Anterior cingulate cortex (tissue), 58 donors: ENCODE data around the gene MYRF.

Source experiments
- DNase-seq, 58 donors: peaks; one replicate each; lab custom pipeline; 2025; lab: John Stamatoyannopoulos, UW

Gene MYRF

DNA sequence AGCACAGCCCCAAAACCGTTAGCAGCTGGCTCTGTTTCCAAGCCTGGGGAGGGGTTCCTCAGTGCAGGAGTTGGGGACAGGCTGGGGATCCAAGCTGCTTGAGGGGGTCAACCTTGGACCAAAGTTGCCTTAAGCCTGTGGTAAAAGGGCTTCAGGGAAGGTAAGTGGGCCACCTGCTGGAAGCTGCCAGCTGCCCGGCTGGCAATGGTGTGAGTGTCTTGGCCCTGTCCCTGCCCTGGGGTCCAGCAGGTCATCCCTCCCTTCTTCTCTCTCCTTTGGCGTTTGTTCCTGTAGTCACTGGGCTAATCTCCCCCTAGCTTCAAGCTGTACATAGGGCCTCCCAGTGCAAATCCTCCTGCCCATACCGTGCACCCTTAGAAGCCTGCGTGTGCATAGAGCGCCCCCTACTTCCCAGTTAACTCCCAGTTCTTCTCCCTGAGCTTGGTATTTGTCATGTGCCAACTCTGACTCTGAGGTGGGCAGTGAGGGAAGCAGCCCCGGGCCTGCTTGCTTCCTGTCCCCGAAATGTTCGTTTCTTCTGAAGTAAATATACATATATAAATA, 35.6 kb downstream of the MYRF start:
- peak in 40 of 58 donors; percentile 4 to 80 (median 36) for DNase-seq

DNA sequence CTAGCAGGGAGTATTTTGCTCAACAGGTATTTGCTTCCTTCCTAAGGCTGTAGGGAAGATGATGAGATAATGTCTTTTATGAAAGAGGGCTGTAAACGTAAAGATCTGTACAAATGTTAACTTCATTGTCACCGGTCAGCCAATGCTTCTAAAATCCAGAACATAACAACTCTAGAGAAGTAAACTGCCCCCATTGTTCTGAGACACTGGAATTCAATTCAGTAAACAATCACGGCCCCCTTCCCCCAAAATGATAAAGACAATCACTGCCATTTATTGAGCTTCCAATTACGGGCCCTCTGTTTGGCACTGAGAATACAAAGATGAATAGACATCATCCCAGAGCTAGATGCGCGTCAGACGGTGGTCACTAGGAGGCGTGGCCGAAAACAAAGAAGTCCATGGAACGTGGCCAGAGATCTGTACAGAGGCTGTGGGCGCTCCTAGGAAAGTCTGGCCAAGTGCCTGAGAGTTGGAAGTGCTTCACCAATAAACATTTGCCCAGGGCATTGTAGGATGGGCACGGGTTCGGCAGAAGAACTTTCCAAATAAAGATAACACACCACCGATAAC, 39.4 kb downstream of the MYRF start:
- DNase-seq = peak in 54 of 58 donors; percentile 41 to 92 (median 76)

DNA sequence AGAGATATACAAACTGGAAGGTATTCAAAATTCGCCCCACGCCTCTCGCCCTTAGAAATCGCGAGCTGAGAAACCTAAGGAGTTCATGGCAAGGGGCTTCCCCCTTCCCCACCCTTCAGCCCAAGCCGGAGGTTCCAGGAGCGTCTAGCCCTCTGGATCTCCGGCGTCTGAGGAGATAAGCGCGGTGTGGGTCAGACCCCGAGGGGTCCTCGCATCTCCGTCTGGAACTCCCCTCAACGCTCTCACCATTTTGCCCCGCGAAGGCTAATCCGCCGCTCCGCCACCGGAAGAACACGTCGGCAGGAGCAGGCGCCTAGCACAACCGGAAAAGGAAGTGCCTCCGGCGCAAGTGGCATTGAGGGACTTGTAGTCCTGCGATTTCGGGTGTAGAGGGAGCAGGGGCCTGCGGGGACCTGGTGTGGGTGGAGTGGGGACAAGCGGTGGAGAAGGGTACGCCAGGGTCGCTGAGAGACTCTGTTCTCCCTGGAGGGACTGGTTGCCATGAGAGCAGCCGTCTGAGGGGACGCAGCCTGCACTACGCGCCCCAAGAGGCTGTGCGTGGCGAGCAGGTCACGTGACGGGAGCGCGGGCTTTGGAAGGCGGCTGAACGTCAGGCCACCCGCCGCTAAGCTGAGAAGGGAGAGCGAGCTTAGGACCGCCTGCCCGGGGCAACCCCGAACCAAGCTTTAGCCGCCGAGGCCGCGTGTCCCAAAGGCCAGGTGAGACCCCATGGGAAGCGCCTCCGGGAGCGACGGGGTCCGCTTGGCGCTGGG, 40.1 kb downstream of the MYRF start, which contains the start of the genes FEN1 and TMEM258:
Gene FEN1 (plus strand): TSS at position 602 of the 773 bp plus-strand sequence. CDS start 2,451 bp downstream, outside the sequence.
Gene TMEM258 (minus strand): TSS at position 290 of the 773 bp plus-strand sequence. CDS start 41 bp downstream, at position 249.
- DNase-seq = peak; percentile 65 to 100 (median 94)

DNA sequence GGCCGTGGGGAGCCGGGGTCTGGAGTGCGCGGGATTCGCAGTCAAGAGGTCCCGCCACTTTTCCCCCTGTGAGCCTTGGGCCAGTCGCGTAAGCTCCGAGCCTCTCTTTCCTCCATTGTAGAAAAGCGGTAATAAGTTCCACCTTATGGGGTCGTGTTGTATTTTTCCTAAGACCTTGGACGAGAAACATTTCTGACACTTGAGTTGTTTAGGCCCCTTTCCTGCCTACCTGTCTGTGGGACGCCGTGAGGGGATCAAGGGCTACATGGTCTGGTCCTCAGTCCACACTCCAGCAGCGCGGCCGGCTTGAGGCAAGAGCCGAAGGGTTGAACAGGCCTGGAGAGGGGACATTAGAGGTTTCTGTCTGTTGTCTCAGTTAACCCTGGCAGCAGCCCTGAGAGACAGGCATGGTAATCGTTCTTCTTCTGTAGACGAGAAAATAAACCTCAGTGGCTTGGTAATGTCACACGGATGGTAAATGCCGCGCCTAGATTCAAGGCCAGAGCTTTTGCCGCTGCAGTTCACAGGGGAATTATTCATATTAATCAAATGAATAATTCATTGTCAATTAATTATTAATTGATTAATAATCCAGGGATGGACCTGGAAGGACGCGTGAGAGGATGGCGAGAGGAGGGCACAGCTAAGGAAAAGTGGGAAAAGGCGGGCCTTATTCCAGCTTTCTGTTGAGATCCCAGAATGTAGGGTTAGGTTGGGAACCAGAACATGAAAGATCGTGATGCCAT, 40.8 kb downstream of the MYRF start:
- DNase-seq = no peak

DNA sequence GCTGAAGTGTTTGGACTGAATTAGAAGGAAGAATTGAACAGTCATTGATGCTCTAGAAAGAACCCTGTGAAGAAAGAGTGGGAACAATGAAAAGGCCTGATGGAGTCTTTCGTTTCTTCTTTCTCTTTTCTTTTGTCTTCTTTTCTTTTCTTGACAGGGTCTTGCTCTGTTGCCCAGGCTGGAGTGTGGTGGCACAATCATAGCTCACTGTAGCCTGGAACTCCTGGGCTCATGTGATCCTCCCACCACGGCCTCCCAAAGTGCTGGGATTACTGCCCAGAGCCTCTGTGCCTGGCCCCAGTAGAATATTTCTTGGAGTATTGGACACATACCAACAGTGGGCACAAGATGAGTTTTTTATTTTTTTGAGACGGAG, 41.4 kb downstream of the MYRF start:
- no peak for DNase-seq

DNA sequence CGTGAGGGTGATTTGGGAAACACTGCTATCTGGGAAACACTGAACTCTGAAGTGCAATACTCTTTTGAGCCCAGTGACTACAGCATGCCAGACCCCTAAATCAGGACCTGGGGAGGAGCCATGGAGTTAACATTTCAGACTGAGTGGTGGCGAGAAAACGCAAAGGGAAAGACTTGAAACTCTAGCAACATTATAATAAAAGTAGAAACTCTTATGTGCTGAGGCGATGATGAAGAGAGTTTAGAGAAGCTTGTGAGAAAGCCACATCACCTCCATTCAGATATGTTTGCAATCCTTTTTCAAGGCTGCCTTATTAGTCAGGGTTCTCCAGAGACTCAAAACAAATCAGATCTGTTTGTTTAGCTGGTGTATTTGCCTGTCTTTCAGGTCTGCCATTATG, 42.1 kb downstream of the MYRF start:
- no peak for DNase-seq

DNA sequence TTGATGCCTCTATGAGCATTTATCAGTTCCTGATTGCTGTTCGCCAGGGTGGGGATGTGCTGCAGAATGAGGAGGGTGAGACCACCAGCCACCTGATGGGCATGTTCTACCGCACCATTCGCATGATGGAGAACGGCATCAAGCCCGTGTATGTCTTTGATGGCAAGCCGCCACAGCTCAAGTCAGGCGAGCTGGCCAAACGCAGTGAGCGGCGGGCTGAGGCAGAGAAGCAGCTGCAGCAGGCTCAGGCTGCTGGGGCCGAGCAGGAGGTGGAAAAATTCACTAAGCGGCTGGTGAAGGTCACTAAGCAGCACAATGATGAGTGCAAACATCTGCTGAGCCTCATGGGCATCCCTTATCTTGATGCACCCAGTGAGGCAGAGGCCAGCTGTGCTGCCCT, 43.0 kb downstream of the MYRF start:
- DNase-seq = no peak

DNA sequence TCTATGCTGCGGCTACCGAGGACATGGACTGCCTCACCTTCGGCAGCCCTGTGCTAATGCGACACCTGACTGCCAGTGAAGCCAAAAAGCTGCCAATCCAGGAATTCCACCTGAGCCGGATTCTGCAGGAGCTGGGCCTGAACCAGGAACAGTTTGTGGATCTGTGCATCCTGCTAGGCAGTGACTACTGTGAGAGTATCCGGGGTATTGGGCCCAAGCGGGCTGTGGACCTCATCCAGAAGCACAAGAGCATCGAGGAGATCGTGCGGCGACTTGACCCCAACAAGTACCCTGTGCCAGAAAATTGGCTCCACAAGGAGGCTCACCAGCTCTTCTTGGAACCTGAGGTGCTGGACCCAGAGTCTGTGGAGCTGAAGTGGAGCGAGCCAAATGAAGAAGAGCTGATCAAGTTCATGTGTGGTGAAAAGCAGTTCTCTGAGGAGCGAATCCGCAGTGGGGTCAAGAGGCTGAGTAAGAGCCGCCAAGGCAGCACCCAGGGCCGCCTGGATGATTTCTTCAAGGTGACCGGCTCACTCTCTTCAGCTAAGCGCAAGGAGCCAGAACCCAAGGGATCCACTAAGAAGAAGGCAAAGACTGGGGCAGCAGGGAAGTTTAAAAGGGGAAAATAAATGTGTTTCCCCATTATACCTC, 43.6 kb downstream of the MYRF start:
- no peak for DNase-seq

DNA sequence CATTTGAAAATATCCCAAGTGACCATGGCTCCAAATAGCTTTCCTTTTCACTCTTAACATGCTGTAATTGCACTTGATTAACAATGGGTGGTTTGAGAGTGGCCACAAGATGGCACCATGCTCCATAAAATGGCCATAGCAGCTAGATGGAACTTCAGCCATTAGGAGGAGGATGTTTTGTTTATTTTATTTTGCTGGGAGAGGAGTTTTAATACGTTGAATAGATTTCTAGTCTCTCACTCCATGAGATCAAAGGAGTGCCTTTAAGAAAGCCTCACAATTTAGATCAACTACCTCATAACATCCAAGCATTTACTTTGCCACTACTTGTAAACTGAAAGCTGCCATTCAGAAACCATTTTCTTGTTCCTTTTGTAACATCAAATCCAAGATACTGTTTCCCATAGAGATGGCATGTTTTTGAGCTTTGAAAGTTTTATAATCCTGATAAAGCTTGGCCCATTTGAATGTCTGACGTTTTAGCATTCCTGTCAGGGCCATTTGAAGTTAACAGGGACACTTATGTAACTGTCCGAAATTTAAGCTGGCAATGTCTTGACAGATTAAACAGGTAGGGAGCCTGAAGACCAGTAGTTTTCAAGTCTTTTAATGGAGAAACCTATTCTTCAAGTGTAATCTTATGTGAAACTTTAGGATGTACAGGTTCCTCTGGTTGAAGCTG, 45.0 kb downstream of the MYRF start:
- DNase-seq = peak in 50 of 58 donors; percentile 4 to 87 (median 56)

DNA sequence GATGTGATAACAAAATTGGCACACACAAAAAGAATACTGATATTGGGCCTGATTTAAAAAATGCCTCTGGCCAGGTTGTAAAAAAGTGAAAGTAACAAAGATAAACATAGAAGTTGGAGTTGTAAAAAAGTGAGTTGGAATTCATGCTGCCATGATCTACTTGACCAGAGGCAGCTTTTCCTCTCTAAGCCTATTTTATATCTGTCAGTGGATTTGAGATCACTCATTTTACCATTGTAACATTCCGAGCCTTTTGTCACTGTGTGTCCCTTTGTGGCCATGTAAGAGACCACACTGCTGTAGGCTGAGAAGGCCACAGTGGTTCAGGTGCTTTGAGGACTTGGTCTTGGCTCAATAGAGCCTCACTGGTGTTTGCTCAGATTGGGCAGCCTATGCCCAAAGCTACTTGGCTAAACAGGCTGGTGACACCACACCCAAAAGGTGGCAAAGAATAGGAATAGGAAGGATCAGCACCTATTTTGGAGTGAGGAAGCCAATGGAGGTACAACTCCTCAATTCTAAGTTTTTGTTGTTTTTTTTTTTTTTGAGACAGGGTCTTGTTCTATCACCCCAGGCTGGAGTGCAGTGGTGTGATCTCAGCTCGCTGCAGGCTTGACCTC, 47.3 kb downstream of the MYRF start:
- DNase-seq = no peak

DNA sequence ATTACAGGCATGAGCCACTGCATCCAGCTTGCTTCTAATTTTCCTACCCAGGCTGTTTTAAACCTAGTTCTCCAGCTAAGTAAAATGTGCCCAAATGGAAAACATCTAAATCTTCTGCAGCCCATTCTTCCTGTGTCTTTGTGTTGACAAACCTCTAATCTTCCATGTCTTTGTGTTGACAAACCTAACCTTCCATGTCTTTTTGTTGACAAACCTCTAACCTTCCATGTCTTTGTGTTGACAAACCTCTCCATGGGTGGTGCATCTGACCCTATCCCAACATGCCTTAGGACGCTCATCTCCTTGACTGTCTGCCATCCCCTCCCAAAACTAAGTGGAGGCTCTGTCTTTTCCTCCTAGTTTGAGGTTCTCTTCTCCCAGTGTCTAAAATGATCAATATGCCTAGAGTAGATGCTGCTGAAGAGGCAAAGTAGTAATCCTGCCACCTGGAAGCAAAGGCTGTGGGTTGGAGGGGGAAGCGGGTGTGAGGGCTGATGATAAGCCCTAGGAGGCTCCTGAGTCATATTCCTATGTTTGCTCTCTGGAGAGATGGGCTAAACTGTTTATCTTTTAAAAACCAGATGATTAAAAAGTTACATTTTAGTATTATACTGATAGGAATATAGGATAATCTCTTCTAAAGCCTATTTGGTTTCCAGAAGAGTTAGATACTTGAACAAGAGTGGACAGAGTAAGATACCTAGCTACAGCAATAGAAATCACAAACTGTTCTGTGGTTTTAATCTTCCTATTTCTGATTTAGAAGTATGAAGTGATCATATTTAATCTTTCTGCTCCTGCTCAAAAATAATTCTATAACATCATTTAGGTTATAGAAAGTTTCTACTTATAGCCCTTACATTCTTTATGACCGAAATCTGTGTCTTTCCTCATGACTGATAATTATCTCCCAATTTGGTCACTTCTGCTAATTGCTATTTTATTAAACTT, 48.2 kb downstream of the MYRF start:
- DNase-seq = no peak

DNA sequence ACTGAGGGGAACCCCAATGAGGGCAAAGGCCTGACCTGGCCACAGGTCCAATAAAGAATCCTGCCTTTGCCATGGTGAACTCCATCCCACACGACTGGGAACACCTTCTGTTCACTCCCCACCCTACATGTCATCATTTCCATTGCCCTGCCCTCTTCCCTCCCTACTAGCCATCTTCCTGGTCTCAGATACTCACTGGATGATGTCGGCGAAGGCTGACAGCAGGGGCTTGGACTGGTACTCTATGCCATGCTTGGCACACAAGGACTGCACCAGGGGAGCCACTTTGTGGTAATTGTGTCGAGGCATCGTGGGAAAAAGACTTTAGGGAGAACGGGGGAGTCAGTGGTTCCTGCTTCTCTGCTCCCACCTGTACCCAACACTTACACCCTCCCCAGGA, 50.2 kb downstream of the MYRF start:
- no peak for DNase-seq

DNA sequence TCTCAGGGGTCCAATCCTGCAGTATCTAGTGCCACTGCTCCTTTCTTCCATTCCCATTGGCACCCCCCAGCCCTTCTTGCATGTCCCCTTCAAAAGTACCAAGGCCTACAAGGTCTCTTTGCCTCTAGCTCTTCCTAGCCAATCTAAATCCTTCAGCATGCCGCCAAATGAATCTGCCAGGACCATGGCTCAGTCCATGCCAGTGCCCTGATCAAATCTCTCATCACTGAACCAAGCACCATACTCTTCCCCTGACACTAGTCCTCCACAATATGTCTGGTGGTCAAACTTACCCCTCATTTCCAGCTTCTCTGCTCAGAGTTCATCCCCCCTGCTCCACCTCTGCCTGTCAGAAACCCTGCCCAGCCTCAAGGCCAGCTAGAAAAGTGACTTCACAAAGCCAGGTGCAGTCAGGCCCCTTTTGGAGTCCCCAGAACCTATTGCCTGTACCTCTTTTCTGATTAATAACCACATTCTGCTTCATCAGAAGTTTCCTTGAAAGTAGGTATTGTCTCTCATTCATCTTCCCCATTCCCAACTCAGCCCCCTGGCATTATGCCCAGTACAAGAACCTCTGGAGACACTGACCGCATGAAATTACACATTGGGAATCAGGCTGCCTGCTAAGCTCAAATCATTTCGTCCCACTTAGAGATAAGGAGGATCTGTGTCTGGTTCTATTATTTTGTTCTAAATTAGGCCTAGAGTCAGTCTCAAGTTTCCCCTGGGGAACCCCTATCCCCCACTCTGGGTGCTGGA, 51.6 kb downstream of the MYRF start:
- peak in 1 of 58 donors; percentile 29 for DNase-seq

DNA sequence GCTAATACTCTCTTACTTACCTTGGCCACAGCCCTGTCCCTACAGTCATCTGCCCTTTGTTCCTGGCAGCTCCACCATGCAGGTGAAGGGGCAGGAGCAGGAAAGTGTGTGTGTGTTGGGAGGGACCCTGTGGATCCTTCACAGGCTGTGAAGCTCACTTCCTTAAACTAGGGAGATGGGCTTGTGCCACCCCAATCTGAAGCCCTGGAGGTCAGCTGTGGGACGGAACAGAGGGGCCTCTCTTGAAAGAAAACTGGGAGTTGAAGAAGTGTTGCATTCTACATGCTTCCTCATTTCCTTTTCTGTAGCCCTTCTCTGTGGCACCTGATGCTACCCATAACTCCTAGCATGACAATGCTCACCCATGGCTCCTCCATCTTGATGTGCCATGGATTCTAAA, 52.7 kb downstream of the MYRF start:
- no peak for DNase-seq

DNA sequence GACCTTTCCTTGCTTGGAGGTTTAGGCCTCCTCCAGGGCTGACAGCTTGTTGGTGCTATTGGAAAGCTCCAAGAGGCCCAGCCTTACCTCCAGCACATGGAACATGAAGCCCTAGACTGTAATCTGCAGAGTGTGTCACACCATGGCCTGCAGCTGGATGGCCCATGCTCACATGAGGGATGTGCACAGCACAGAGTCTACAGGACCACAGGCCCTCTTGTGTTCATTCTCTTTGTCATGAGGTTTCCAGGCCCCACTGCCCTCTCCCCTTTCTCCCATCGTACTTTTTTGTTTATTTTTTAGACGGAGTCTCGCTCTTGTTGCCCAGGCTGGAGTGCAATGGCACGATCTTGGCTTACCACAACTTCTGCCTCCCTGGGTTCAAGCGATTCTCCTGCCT, 54.3 kb downstream of the MYRF start:
- DNase-seq = no peak

DNA sequence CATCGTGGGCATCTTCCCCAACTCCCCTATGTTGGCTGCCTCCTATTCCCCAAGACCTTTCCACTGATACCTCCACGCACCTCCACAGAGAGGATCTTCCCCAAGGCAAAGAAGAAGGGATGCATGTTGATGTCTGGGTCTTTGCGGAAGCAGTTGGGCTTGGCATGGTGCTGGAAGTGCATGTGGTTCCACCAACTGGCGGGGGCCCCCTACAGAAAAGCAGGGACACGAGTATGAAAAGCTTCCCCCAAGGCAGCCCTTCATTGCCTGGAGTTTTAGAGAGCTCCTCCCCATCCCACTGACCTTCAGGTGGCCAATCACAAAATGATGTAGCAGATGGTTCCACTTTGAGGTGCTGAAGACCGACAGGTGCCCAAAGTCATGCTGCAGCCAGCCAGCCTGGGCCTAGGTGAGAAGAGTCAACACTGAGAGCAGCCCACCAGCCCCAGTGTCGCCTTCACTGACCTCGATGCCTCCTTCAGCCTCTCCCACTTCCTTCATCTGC, 58.3 kb downstream of the MYRF start:
- DNase-seq = no peak

DNA sequence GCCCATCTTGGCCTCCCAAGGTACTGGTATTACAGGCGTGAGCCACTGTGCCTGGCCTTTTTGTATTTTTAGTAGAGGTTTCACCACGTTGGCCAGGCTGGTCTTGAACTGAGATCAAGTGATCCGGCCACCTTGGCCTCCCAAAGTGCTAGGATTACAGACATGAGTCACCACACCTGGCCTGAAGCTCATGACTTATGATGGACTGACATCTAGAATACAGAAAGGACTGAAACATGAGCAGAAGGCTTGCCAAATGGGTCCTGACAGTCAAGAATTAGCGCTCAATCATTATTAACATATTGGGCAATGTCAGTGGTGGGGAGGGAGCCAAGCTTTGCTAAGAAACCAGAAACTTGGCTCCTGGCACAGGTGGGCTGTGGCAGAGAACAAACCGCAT, 59.4 kb downstream of the MYRF start:
- no peak for DNase-seq
